Measurements from ENCODE around the gene EPB41L5. TPM values are rescaled to one million over a fixed set of nuclear protein-coding genes. Genes with fewer than 3 reads are reported as not detected.

EPB41L5 gene
- total RNA-seq, 1 donor from 2014 or later: 8.2 TPM

DNA sequence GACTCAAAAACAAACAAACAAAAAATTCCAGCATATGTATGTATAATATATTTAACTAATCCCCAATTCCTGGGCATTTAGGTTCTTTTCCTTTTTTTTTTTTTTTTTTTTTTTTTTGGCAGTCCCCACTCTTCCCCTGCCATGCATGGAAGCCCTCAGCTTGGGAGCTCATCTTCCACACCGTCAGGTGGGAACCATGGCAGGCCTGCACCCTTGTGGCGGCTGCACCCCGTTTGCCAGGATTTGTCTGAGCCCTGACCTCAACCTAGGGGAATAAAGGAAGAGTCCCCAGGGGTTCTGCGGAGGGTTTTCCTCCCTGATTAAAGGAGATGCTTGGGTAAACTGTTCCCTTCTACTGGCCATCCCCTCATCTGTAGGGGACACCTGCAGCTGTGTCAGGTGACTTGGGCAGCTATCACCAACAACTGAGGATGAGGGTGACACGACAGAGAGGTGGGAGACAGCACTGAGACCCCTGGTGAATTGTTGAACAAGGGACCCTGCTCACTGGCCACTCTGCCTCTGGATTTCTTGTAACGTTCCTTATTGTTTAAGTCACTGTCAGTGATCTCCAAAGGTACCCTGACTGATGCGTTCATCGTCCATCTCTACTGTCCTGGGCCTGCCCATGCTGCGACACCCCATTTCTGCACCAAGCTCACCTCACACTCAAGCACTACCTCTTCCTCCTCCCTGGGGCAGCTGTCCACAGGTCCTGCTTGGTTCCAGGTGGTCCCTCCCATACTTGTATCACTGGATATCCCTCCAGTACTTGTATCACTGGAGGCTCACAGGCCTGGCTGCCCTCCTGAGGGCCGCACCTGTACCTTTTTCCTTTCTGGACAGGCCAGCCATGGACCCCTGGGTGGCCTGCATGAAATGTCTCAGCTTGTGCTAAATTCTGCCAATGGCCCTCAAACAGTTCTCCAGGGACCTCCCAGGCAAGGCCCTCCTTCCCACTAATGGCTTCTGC, 195.8 kb downstream of the EPB41L5 start:
- intact Hi-C loops (cut with DNase I): no loop called here
- ATAC-seq (no peak), DNase-seq (ENCODE audit: missing footprints) (no peak)

DNA sequence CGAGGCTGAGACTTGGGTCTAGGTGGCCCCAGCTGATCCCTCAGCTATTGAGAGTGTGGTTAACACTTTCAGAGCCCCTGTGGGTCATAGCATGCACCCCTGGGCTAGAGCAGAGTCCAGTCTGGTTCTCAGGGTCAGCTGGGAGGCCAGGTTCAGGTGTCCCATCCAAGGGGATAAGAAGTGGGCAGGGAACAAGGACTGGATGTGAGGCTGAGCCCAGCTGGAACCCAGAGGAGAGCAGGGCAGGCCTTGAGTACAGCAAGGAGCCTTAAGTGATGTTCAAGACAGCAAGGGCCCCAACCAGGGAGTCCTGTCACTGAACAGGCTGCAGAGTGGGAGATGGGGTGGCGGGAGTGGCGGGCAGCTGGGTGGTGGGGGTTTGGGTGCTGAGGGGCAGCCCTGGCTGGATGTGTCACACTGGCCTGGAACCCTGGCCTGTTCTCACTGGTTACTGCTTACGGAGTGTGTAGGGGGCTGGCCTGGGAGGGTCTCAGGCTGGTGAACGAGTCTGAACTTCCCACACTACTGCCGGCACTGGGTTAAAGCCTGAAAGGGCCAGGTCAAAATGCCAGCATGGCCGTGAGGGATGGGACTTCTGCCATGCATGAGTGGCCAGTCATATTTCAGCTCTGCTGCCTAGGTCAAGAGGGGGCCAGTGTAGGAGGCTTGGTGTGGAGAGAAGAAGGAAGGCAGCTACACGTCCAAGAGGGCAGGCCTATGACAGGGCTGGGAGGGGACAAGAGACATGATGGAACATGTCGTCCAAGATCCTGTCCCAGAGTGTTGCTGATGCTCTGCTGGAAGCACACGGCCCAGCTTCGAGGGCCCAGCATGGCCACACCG, 196.8 kb downstream of the EPB41L5 start:
- ATAC-seq (peak; percentile 15), DNase-seq (ENCODE audit: missing footprints) (no peak)
- intact Hi-C loops (cut with DNase I): no loop called here

- DNase-seq (ENCODE audit: missing footprints) (no peak), ATAC-seq (no peak)
- intact Hi-C loops (cut with DNase I): no loop called here
Measured at GRCh38 chr2:120210270-120210693, 197.4 kb downstream of the EPB41L5 start.

DNA sequence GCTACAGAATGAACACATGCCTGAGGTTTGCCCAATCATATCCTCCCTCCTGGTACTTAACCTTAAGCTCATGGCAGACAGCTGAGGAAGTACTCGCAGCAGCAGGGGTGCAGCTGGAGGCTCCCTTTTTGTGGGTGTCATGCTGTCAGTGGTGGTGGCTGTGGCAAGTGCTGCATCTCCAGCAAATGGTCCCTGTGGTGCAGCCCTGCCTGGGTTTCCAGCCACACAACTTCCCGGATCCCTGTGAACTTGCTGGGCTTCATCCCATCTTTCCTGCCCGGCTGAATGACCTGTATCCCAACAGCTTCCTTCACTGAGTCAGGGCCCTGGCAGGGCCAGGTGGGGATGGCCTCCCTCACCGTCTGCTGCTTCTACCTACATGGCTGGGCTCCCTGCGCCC, 205.3 kb downstream of the EPB41L5 start:
- no peak for DNase-seq (ENCODE audit: missing footprints)
- intact Hi-C loops (cut with DNase I): no loop called here
- ATAC-seq: no peak

GRCh38 chr2:120219291-120219690, 206.4 kb downstream of the EPB41L5 start:
- ATAC-seq (no peak), DNase-seq (ENCODE audit: missing footprints) (no peak)
- intact Hi-C loops (cut with DNase I): no loop called here

DNA sequence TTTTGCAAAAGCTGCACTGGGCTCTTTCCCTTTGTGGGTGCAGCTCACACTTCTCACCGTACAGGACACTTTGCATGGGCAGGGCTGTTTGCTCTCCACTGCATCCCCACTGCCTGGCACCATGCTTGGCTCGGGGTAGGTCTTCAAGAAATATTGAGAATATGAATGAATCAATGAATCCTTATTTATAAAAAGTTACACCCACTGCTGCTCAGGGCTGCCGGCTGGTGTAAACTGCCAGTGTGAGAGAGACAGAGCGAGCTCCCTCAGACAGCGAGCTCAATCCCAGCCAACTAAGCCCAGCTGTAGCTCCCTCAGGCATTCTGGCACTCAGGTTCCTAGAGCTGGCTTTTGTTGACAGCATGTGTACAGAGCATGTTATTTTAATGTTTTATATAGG, 206.9 kb downstream of the EPB41L5 start:
- intact Hi-C loops (cut with DNase I): loop anchor here (10.0 kb wide), 1 partner anchor 95 kb away; no protein-coding TSS in a partner anchor
- ATAC-seq: no peak
- DNase-seq (ENCODE audit: missing footprints): no peak

DNA sequence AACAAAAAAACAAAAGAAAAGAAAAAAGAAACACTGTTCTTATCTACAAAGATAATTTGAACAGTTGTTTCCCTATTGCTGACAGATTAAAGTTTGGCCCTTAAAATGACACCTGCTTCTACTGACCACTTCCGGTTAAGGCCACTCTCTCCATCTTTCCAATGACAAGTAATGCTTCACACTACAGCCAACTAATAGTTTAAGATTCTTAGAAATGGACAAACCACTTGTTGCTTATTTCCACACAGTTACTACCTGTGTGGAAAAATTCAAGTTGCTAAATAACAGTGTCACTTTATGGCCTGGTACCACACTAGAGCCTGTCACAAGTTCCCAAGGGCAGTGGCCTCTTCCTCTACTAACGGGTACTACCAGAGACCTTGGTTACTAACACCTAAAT, 207.9 kb downstream of the EPB41L5 start:
- no peak for DNase-seq (ENCODE audit: missing footprints)
- no peak for ATAC-seq
- intact Hi-C loops (cut with DNase I): loop anchor here (10.0 kb wide), 1 partner anchor 94 kb away; no protein-coding TSS in a partner anchor

DNA sequence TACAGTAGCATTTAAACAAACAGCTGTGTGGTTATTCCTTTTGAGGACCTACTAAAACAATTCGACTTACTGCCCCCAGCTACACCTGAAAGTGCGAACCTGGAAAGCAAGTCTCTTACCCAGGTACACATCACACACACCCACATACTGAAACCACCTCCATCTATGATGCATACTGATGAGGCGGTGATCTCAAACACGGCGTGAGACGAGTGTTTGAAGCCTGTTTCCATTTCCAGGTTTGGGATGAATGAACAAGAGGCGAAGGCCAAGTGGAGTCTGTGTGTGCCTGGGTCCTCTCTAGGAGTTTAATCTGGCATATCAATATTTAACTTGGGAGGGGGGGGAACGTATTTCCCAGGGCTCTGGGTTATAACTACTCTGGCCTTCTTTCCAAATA, 208.7 kb downstream of the EPB41L5 start:
- ATAC-seq: no peak
- DNase-seq (ENCODE audit: missing footprints): no peak
- intact Hi-C loops (cut with DNase I): loop anchor here (10.0 kb wide), 1 partner anchor 93 kb away; no protein-coding TSS in a partner anchor

DNA sequence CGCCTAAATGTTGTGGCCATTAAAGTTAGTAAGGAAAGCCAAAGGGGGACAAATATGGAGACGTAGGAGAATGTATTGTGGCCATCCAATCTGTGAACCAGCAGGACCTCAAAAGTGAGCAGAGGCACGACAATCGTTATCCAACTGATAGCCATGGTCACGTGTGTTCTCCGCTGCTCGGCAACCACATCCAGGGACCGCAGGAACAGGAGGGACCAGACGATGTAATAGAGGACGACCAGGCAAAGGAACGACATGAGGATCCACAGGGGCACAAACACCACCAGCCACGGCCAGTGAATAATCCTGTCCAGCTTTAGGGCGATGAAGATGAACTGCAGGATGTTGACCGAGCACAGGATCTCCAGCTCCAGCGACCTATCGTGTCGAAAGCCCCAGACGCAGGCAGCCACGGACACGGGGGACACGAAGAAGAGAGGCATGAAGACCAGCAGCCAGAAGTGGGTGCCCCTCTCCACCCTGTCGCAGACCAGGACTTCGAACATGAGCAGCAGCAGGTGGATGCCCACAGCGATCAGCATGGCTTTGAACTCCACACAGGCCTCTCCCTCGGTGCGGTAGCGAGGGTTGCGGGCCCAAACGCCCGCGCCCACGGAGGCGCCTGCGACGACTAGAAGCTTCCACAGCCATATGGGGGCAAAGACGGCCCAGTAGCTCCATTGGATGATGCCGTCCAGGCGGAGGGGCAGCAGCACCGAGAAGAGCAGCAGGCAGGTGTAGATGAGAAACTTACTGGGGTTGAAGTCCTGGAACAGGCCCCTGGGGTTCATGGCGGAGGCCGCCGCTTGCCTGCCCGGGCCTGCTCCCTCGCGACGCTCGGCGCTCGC, 209.5 kb downstream of the EPB41L5 start:
- ATAC-seq: no peak
- DNase-seq (ENCODE audit: missing footprints): no peak
- intact Hi-C loops (cut with DNase I): loop anchor here (1.0 to 10.0 kb wide), 2 partner anchors 31 to 92 kb away; no protein-coding TSS in a partner anchor

DNA sequence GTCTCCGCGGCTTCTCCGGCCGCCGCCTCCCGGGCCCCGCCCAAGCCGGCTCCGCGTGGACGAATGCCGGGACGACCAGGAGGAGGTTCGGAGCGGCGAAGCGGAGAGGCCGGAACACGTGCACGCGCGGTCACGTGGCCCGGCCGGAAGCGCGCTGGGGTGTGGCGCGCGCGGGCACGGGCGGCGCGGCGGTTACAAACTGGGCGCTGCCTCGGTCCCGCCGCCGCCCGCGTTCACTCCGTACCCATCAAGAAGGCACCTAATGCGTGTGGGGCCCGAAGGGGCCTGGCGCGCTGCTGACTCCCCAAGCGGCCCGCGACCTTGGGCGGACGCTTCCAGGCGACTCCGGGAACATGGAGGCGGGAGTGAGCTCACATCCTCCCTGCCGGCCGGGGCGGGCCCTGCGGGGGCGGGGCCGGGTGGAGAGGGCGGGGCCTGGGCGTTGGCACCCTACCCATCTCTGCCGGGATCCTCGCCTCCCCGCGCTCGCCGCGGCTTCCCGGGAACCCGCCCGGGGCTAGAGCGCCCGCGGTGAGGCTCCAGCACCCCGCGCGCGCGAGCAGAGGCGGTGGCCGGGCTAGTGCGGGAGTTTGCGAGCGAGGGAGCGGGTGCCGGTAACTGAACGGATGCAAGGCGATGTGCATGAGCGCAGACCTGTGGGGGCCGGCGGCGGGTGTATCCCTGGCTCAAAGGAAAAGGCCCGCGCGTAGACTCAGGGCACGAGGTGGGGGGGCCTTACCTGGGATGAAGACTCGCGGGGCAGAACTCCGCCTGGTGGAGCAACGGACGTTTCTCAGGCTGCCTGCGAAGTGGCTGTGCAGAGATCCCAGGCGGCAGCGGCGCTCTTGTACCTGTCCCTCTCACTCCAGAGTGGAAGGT, 210.4 kb downstream of the EPB41L5 start, which contains the start of gene TMEM185B:
Gene TMEM185B, minus strand, starts transcription at position 367 of the 879 bp plus-strand sequence. CDS start 424 bp downstream, outside the sequence.
- ATAC-seq (peak; percentile 97), DNase-seq (ENCODE audit: missing footprints) (peak; percentile 94)
- intact Hi-C loops (cut with DNase I): loop anchor here (1.0 to 10.0 kb wide), 2 partner anchors 30 to 92 kb away; no protein-coding TSS in a partner anchor

DNA sequence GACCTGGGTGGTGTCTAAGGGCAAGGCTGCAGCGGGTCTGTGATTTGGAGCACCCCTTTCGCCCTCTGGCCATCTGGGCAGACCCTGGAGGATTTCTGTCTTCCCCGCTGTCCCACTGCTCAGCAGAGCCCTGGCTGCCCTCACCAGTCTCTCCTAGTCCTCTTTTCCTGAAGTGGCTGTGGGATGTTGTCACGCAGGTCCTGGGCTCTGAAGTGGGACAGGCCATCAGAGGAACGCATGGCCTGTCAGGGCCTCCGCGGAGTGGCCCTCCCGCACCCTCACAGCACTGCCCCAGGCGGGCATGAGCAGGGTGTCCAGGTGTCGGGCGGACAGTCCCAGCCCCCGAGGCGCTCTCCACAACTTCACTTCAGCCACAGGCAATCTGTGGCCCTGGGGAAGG, 211.4 kb downstream of the EPB41L5 start:
- no peak for ATAC-seq
- intact Hi-C loops (cut with DNase I): loop anchor here (10.0 kb wide), 1 partner anchor 91 kb away; no protein-coding TSS in a partner anchor
- no peak for DNase-seq (ENCODE audit: missing footprints)

DNA sequence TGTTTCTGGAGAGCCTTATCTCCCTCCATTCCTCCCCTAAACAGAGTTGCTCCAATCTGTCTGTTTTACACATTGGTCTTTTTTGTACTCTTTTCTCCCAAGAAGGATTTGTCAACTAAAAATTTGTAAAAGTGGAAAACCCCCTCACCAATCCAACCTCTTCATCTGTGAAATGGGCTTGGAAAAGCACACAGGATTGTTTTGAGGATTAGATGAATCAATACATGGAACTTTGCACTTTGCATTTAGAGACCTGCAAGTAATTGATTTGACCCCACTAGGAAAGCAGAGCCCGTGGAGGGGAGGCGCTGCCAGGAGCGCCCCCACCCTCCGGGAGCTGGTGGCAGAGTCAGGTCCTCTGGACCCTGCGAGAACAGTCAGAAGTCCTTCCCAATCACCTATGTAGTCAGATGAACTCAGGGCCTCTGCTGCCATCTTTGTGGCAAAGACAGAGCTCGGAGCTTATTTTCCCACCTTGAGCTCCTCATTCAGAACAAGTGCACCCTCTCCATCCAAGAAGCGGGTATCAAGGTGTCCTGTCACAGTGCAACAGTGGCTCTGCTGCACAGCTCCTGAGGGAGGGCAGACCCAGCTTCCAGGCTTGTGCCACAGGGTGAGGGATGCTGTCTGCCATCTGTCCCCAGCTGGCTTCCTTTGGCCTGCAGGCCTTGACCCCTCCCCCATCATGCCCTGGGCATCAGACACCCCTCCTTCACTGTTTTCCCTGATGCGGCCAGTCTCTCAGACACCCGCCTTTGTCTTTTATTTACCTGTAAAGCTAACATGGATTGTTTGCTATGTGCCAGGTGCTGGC, 212.1 kb downstream of the EPB41L5 start:
- DNase-seq (ENCODE audit: missing footprints): no peak
- intact Hi-C loops (cut with DNase I): loop anchor here (10.0 kb wide), 1 partner anchor 90 kb away; no protein-coding TSS in a partner anchor
- no peak for ATAC-seq

GRCh38 chr2:120225549-120226065, 212.7 kb downstream of the EPB41L5 start:
- intact Hi-C loops (cut with DNase I): loop anchor here (10.0 kb wide), 1 partner anchor 89 kb away; no protein-coding TSS in a partner anchor
- ATAC-seq (no peak), DNase-seq (ENCODE audit: missing footprints) (no peak)

GRCh38 chr2:120226316-120226715, 213.4 kb downstream of the EPB41L5 start:
- intact Hi-C loops (cut with DNase I): loop anchor here (10.0 kb wide), 1 partner anchor 88 kb away; no protein-coding TSS in a partner anchor
- DNase-seq (ENCODE audit: missing footprints) (no peak), ATAC-seq (no peak)

DNA sequence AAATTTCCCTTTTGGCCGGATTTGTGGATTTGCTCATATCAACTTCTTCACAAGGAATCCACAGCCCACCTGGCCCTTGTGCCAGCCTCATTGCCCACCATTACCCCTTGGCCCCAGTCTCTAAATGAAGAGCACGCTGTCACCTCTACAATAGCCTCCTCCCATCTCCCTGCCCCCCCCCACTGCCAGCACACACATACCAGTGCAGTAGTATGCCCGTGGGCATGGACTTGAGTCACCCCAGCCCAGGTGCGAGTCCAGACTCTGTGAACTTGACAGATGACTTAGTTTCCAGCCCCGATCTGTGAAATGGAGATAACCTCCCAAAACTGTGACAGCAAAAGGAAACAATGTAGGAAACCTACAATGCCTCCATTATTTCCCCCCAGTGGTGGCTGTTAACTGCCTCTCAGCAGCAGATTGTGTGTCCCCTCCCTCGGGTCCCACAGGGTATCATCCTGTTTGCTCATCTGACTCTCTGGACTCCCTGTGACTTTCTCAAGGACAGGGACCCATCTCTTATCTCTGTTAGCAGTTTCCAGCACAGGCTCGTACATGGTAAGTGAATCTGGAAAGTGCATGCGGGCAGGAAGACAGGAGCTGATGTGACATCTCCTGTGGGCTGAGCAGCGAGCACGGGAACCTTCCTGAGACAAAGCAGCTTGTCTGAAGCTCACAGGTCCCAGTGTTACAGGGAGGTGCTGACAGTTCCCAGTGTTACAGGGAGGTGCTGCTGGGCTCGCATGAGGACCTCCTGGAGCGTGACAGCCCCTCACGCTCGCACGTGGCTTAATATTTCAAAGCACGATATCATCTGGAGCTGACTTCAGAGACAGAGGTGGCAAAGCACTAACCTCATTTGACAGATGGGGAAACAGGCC, 214.5 kb downstream of the EPB41L5 start:
- DNase-seq (ENCODE audit: missing footprints): no peak
- no peak for ATAC-seq
- intact Hi-C loops (cut with DNase I): loop anchor here (10.0 kb wide), 1 partner anchor 87 kb away; no protein-coding TSS in a partner anchor

Measured in Right ventricle myocardium inferior (tissue), 1 donor.